Measurements from ENCODE around the gene REEP2.

Gene REEP2

DNA sequence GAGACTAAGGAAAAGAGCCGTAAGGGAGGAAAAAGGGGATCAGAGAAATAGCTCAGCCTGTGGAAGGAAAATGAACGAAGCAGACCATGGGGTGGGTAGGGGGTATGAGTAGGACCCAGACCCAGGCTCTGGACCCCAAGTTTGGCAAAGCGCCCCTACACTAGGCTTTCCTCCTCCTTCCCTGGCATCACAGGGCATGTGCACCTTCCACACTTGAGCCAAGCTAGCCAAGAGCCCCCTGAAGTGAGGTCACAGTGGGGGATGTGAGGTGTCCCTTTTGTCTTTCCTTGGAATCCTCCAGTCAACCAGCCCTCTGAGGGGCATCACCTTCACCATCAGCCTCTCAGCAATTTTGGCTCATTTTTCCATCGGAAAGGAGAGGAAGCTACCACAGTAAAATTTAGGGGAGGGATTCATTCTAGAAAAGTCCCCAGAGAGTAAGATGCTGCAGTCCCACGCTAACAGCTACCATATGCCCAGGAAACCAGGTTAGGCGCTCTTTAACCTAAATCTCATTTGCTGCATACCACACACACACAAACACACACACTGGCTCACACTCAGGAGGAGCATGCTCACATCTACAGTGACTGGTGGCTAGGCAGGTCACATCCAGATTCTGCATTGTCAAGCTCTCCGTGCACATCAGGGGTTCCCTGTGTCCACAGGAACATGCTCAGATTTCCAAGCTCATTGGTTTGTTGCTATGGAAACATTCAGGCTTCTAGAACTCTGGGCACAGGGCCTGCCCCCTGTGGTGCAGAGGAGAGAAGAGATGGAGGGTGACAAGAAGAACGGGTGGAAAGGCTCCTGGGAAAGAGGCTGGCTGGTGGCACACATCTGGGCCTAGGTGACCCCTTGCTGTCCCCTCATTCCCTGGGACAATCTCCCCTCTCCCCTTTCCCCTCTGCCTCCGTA, 9.9 kb downstream of the REEP2 start:
- peak; percentile 30 for DNase-seq

DNA sequence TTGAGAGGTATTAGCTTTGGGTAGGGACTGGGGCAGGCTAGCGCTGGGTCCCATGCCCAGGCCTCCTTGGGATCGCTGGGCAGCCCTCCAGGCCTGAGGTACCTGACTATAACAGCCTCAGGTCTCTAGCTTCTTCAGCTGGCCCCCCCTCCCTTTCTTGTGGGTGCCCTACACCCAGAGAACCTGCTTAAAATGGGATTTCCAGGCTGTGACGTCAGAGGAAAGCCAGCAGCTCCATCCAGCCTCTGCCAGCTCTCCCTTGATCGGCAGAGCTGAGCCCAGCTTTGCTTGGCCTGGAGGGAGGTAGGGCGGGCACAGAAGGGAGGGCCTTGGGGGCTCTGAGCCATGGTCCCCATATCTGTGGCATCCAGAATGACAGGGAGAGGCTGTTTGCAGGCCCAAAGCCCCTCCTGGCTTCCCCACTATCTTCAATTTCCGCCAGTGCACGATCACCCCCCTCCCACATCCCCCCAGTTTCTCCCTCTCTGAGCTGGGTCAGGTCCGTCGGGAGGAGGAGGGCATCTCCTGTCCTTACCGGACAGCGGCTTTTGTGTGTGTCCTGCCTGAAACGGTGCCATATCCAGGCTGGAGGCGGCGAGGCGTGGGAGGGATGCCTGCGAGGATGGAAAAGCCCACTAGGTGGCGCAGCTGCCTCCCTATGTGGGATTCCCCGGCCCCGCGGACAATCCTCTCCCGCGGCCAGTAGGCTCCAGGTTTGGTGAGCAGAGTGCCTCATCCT, 10.8 kb downstream of the REEP2 start:
- peak; percentile 79 for DNase-seq

DNA sequence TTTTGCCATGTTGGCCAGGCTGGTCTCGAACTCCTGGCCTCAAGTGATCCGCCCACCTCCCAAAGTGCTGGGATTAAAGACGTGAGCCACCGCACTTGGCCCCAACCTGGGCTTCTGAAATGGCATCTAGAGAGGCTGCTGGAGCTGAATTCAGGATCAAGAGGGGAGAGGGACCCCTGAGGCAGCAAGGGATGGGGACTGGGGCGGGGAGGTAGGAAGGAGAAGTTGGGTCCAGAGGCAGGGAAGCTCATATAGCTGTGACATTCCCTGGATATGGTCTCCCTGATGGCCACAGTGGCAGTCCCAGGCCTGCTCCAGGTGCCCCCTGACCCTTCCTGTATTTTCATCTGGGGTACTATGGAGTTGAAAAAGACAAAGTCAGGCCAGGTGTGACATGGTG, 12.1 kb downstream of the REEP2 start:
- no peak for DNase-seq

DNA sequence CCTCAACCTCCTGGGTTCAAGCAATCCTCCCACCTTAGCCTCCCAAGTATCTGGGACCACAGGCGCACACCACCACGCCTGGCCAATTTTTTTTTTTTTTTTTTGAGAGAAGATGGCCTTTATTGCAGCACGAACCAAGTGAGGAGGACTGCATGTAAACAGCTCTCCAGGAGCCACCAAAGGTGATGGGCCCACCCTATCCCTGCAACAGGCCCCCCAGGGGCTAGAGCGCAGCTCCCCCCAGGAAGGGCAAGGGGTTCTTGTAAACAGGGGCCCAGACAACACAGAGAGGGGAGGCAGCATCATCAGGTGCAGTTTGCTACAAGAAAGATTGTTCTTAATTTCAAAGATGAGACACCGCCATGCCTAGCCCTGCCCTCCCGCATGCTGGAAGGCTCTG, 13.9 kb downstream of the REEP2 start:
- DNase-seq, result no peak

DNA sequence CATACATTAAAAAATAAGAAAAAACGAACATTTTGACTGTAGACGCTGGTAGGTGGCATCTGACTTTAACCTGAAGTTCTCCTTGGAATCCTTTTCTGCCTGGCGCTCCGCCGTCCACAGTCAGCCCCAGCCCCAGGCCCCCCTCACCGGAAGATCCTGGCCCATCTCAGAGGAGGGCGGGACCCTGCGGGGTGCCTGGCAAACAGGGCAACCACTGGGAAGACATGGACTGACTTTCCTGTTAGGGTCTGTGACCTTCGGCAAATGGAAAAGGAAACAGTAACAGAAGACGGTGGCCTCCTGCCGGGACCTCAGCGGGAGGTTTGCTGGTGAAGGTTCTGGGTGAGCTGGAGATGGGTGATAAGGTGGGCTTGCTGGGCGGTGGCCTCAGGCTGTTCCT, 14.7 kb downstream of the REEP2 start:
- DNase-seq, result no peak

DNA sequence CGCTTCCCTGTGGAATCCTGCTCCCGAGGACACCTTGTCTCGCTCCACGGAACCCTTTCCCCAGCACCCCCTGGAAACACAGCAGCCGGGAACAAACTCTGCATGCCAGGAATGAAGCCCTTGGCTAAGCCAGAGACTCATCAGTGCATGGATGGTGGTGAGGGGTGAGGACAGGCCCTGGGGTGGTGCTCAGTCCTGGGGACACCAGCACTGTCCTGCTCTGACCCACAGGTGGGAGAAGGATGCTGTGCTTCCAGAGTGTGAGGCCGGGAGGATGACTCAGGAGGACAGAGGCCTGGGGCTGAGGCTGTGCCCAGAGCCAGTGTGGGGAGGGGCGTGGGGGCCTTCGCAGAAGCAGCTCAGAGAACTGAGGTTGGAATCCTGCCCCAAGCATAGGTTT, 15.3 kb downstream of the REEP2 start:
- DNase-seq, result no peak

DNA sequence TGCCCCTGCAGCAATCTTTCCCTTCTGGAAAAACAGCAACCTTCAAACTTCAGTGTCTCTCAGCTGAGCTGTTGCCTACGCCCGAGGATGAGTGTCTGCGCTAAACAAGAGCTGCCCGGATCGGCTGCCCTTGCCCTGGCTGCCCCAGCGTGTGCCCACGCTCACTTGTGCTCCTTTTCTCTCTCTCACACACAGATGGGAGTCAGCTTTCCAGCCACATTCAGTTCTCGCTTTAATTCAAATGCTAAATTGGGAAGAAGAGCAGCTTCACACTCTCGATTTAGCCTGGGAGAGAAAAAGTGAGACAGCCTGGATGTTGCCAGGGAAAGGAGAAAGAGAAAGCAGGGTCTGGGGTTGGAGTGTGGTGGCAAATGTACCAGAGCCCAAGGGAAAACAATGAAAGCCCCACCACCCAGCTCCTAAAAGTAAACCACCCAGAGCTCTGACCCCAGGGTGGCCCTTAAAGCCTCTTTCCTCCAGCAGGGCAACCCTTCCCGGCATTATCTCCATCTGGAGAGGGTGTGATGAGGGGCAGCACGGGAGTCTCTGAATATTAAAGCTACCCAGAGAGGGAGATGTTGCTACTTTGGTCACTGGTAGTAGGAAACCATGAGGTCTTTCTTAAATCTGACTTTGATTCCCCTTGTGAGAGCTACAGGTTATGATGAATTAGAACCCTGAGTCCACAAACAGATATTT, 16.5 kb downstream of the REEP2 start:
- DNase-seq, result no peak

DNA sequence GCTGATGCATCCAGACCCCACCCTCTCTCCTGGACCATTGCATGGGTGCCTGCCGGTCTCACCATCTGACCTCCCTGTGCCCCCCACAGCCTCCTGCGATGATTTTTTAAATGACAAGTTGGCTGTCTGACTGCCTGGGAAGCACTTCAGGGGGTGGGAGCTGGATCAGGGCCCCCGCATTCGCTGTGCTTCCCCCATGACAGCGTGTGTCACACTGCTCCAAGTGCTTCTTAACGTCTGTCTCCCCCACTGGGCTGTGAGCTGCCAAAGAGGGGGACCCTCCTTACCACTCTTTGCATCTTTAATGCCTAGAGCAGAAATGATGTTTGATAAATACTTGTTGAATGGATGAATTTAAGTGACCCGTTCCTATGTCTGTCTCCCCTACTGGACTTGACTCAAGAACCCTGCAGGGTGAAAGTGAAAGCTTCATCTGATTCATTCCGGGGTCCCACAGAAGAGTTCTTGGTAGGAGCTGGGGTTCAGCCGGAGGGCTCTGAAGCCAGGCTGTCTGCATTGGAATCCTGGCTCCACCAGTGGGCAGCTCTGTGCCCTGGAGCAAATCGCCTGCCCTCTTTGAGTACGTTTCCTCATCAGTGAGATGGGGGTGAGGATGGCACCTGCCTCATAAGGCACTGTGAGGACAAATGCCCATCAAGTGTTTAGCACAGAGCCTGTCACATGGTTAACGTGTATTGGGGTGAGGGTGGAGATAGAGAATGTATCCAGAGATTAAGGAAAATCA, 18.8 kb downstream of the REEP2 start:
- DNase-seq, result no peak

DNA sequence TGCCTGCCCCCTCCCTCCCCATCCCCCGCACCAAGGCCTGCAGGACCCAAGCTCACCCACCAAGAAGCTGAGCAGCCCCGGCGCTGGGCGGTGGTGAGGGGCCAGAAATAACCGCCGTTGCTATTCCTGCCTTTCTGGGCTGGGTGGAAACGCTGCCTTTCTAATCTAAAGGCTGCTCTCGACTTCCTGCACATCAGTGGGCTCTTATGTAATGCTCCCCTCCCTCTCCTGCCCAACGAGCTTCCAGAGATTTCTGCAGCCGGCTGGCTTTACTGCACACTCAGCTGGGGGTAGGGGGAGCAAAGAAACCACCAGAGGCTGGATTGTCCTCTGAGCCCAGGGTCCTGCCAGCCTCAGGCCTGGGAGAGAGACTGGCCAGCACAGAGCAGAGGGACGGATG, 19.5 kb downstream of the REEP2 start:
- no peak for DNase-seq

DNA sequence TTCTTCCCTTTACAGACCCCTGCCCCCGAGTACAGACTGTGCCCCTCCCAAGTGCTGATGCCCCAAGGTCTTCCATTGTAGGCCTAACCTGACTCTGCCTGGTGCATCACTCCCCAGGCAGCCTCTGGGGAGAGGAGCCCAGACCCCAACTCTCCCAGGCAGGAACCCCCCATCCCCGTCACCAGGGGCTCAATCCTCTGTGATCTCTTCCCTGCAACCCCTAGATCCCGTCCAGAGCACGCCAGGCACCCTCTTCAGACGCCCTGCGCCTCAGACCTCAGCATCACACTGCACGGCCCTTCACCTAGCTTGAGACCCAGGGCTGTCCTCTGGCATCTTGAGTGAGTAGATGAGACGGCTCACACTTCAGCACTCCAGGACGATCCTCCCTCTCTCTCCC, 20.0 kb downstream of the REEP2 start:
- DNase-seq, result no peak

DNA sequence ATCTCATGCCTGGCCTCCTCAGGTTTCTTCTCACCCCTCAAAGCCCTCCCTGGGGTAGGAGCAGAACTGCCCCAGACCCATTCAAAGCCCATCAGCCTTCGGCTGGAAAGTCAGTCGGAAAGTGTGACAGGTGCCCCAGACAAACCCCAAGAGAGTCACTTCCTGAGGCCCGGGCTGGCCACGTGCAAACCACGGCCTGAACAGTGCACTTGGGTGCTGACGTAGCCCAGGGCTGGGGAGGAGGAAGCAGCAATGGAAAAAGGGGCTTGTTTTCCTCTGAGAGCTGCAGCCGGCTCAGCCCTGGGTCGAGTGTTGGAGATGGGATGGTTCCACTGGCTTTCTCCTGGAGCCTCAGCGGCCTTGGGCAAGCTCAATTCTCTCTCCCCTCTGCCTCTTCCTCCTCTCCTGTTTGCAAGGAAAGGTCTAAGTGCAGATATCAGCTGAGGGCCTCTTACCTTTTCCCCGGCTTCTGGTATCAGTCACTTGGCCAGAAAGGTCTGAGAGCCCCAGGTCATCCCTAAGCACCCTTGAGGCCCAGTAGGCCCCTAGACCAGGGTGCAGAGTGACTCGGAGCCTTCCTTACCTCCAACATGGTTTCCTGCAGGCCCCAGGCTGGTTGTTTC, 20.6 kb downstream of the REEP2 start:
- DNase-seq, result no peak

DNA sequence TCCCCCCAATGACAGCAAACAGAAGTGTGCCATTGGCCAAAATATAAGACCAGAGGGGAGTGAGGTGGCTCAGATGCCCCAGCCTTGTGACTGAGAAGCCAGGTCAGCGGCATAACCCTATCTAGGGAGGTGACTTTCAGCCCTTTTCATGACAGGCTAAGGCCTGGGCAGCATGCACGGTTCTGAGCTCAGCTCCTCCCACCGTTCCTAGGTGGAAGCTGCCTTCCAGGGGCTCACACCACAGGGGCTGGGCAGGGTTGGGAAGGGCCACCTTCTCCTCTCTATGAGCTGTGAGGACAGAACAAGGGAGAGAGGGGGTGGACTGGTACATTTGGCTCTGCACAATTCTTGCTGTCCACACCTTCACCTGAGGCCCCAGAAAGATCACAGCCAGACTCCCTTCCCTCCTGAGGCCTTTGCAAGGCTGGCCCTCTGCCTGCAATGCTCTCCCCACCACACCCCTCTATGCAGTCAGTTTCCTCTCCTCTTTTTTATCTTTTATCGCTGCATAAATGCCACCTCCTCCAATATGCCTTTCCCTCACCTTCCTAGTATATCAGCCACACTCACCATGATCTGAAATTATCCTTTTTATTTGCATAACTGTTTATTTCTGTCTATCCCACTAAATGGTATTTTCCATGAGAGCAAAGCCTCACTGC, 21.3 kb downstream of the REEP2 start:
- no peak for DNase-seq

DNA sequence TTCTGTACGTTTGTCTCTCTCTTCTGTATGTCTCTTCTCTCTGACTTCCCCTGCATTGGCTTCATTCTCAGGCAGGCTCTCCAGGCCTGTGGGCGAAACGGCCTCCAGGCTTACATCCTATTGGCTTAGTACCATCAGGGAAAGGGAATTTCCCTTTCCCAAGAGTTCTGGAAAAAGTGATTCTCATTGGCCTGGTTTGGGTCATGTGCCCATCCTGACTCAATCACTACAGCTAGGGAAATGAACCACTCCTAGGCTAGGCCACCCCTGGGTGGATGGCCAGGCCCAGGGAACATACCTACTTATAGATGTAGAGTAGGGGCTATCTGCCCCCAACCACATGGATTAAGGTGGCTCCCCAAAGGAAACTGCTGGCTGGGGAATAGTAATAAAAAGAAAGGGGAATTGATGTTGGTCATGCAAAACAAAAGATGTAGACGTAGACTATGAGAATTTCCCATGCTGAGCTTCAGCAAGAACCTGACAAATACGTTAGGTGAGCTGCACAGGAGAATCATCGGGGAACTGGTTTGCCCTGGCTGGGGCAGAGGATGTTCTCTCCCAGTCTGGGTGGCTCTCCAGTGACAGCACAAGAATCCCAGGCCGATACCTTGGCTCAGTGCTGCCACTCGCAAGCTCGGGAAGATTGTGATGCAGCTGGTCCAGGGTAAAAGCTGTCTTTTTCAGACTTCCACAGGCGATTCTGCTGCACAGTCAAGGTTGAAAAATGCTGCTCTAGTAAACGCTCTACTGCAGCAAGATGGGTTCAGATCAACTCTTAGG, 22.7 kb downstream of the REEP2 start:
- DNase-seq, result no peak

DNA sequence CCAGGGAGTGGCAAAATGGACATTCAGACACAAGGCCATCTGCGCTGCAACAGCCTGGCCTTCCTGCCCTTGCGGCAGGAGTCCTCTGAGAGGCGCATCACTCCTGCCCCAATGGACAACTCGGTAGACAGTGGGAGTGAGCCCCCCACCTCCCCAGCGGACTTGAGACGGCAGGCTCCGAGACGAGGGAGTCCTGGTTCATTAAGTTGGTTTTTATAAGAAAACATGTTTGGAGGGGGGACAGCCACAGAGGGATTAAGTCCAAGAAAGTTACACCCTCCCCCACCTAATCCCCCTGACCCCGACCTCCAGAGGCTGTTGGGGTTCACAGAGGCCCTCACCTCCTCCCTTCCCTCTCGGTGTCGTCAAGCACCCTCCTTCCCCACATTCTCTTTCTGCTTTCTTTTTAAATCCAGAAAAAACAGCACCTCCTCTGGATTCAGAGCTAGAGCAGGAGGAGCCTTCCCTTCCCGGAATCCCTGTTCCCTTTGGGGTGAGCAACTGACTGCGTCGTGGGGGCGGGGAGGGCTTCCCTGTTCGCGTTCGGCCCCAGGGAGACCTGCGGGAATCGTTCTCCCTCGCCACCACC, 24.7 kb downstream of the REEP2 start:
- DNase-seq, result no peak

DNA sequence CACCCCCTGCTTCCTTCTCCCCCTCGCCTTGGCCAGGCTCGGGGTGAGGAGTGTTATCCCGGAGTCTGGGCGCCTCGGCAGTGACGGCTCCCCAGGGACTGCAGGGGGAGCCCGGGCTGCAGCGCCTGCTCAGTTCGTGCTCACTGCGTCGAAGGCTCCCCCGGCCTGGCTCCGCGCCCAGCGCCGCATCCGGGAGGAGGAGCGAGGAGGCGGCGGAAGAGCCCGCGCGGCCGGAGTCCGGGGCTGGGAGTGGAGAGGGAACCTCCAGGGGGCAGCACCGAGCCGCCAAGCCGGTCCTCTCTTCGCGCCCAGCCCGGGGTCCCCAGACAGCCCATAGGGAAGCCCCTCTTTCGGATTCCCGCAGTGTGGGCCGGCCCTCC, 25.1 kb downstream of the REEP2 start:
- DNase-seq, result peak; percentile 94

DNA sequence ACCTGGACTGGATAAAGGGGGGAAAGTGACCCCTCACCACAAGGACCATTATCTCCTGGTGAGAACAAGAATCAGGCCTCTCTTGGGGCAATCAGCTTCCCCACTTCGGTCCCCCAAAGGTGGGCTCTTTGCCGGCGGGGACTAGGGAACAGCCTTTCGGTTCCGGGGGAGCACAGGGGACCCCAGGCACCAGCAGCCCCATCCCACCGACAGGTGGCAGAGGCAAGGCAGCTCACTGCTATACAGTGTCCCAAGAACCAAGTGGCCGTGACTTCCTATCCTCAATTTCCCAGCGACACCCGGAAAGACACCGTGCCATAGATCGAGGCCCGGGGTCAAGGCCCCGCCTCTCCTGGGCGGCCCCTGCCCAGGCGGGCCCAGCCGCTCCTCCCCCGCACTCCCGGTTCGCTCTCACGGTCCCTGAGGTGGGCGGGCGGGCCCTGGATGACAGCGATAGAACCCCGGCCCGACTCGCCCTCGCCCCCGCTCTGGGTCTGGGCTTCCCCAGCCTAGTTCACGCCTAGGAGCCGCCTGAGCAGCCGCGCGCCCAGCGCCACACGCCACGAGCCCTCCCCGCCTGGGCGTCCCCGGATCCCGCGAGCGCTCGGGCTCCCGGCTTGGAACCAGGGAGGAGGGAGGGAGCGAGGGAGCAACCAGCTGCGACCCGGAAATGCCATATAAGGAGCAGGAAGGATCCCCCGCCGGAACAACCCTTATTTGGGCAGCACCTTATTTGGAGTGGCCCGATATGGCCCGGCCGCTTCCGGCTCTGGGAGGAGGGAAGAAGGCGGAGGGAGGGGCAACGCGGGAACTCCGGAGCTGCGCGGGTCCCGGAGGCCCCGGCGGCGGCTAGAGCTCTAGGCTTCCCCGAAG, 25.8 kb downstream of the REEP2 start:
- DNase-seq, result peak; percentile 98

DNA sequence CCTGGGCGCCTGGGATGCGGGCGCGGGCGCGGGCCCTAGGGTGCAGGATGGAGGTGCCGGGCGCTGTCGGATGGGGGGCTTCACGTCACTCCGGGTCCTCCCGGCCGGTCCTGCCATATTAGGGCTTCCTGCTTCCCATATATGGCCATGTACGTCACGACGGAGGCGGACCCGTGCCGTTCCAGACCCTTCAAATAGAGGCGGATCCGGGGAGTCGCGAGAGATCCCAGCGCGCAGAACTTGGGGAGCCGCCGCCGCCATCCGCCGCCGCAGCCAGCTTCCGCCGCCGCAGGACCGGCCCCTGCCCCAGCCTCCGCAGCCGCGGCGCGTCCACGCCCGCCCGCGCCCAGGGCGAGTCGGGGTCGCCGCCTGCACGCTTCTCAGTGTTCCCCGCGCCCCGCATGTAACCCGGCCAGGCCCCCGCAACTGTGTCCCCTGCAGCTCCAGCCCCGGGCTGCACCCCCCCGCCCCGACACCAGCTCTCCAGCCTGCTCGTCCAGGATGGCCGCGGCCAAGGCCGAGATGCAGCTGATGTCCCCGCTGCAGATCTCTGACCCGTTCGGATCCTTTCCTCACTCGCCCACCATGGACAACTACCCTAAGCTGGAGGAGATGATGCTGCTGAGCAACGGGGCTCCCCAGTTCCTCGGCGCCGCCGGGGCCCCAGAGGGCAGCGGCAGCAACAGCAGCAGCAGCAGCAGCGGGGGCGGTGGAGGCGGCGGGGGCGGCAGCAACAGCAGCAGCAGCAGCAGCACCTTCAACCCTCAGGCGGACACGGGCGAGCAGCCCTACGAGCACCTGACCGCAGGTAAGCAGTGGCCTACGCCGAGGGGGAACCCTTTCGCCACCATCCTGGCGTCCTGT, 26.6 kb downstream of the REEP2 start, which contains the start of gene EGR1:
TSS of gene EGR1 (plus strand) at position 219 of the 864 bp plus-strand sequence. CDS start at position 502, 283 bp downstream.
- DNase-seq, result peak; percentile 95

DNA sequence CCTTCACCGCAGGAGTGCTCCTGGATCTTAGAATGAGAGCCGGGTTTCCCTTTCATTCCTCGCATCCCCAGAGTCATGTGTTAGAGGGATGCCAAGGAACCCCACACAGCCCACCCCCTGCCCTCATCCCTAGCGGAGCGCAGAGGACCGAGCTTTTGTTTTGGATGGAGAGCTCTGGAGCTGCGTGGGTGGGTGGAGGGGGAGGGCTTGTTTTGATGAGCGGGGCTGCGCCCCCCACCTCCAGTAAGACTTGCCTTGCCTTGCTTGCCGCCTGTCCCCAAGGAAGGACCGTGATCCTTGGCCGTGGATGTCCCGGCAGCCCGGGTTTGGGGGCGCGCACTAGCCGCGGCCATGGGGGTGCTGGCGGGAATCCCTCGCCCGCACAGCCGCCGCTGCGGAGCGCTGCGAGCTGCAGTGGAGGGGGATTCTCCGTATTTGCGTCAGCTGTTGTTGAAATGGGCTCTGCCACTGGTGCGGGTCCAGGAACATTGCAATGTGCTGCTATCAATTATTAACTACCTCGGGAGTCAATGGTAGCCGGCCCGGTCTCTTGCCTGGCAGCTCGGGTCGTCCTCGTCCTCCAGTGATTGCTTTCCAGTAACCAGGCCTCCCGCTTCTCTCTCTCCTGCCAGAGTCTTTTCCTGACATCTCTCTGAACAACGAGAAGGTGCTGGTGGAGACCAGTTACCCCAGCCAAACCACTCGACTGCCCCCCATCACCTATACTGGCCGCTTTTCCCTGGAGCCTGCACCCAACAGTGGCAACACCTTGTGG, 27.5 kb downstream of the REEP2 start:
- no peak for DNase-seq
